H1 (cell line): ENCODE measurements around the gene KRTAP10-7. TPM values are rescaled to one million over a fixed set of nuclear protein-coding genes. Genes with fewer than 3 reads are reported as not detected.

Experiments used
- CTCF ChIA-PET: fragments of 300-600 bp; sonication (Branson Sonifier 250); formaldehyde crosslinking; loops from one replicate; lab custom pipeline; 2021; ENCODE audit not compliant: partially characterized antibody; lab: Charles Lee
- POLR2A ChIA-PET: fragments of 300-600 bp; sonication (Branson Sonifier 250); formaldehyde crosslinking; loops from one replicate; lab custom pipeline; 2021; ENCODE audit warnings: inconsistent platforms; ENCODE audit not compliant: partially characterized antibody; lab: Charles Lee
- DNase-seq, 2 experiments: peaks; one replicate each; pipeline versions ENCODE4 v3.0.0 to v3.0.0-alpha.2; 2010 to 2022; ENCODE audit warnings: low spot score in 2 of 2, low read depth in 1 of 2, mixed read lengths in 1 of 2
- FAIRE-seq: peaks from 2 replicates; lab custom pipeline; 2011; peaks lifted over from hg19 to GRCh38; lab: Jason Lieb, UNC
- H2AFZ ChIP-seq: 2 replicates; pipeline ENCODE4 v1.8.1; 2012; ENCODE audit warnings: low read length, inconsistent platforms
- H2AK5ac ChIP-seq: 2 replicates; pipeline ENCODE4 v1.6.1; 2013; ENCODE audit warnings: low read depth, low read length
- H2BK120ac ChIP-seq: replicated peaks from 2 replicates; pipeline ENCODE3; 2013; ENCODE audit warnings: low read depth, low read length, inconsistent platforms
- H2BK12ac ChIP-seq: 2 replicates; pipeline ENCODE4 v1.6.1; 2013; ENCODE audit warnings: low read depth, low read length
- H2BK15ac ChIP-seq: 2 replicates; pipeline ENCODE4 v1.6.1; 2013; ENCODE audit warnings: low read length
- H2BK20ac ChIP-seq: 2 replicates; pipeline ENCODE4 v1.6.1; 2013; ENCODE audit warnings: low read length
- H2BK5ac ChIP-seq: 2 replicates; pipeline ENCODE4 v1.6.1; 2013; ENCODE audit warnings: low read depth, low read length
- H3K14ac ChIP-seq: 2 replicates; pipeline ENCODE4 v1.6.1; 2013; ENCODE audit warnings: inconsistent platforms; ENCODE audit not compliant: insufficient read length
- H3K18ac ChIP-seq: 2 replicates; pipeline ENCODE4 v1.6.1; 2013; ENCODE audit warnings: low read length; ENCODE audit errors: extremely low read depth
- H3K23ac ChIP-seq: 2 replicates; pipeline ENCODE4 v1.6.1; 2013; ENCODE audit warnings: inconsistent platforms; ENCODE audit not compliant: insufficient read length
- H3K23me2 ChIP-seq: 2 replicates; pipeline ENCODE4 v1.6.1; 2013; ENCODE audit warnings: low read depth, low read length
- H3K27ac ChIP-seq: 2 replicates; pipeline ENCODE4 v1.6.1; 2011; ENCODE audit warnings: low read depth, low read length, inconsistent platforms
- H3K27me3 ChIP-seq, 4 experiments: replicated peaks in 1 of 4; 1 replicate in 1 of 4; 2 replicates in 3 of 4; pipeline versions ENCODE4 v1.6.1 to v1.8.1; 2011 to 2013; ENCODE audit warnings: low read length in 3 of 4, mild to moderate bottlenecking in 3 of 4, inconsistent platforms in 2 of 4, mixed read lengths in 2 of 4, moderate library complexity in 1 of 4; ENCODE audit not compliant: control insufficient read depth in 3 of 4, insufficient read depth in 3 of 4; ENCODE audit errors: extremely low read depth in 1 of 4
- H3K36me3 ChIP-seq, 4 experiments: 2 replicates each; pipeline versions ENCODE4 v1.6.1 to v1.8.1; 2011 to 2013; ENCODE audit warnings: mild to moderate bottlenecking in 4 of 4, low read length in 3 of 4, moderate library complexity in 2 of 4, control low read depth in 1 of 4, inconsistent platforms in 1 of 4; ENCODE audit not compliant: insufficient read depth in 4 of 4, control insufficient read depth in 2 of 4
- H3K4ac ChIP-seq: replicated peaks from 2 replicates; pipeline ENCODE3; 2013; ENCODE audit warnings: low read length, low read depth, mixed read lengths, inconsistent platforms; ENCODE audit not compliant: insufficient read length
- H3K4me1 ChIP-seq, 4 experiments: replicated peaks in 1 of 4; 1 replicate in 1 of 4; 2 replicates in 3 of 4; pipeline versions ENCODE4 v1.6.1 to v1.8.1; 2011 to 2013; ENCODE audit warnings: low read length in 3 of 4, inconsistent platforms in 2 of 4, mixed read lengths in 1 of 4; ENCODE audit not compliant: insufficient read depth in 4 of 4, control insufficient read depth in 3 of 4
- H3K4me2 ChIP-seq, 2 experiments: 2 replicates each; pipeline versions ENCODE4 v1.6.1 to v1.8.1; 2011 to 2013; ENCODE audit warnings: low read depth in 2 of 2, low read length in 2 of 2, control low read depth in 1 of 2, inconsistent platforms in 1 of 2, mild to moderate bottlenecking in 1 of 2; ENCODE audit not compliant: insufficient read depth in 1 of 2
- H3K4me3 ChIP-seq, 4 experiments: fragments of 200-600, 300-600 bp in 1 of 4; sonication (generic), shearing (Covaris generic), sonication (Bioruptor Twin) in 1 of 4; 2 replicates each; pipeline versions ENCODE4 v1.5.1 to v1.8.1; 2011 to 2016; ENCODE audit warnings: low read length in 4 of 4, low read depth in 3 of 4, control low read depth in 2 of 4, inconsistent platforms in 2 of 4, mild to moderate bottlenecking in 2 of 4, mixed read lengths in 1 of 4, moderate library complexity in 1 of 4; ENCODE audit not compliant: insufficient read depth in 2 of 4; ENCODE audit errors: extremely low read depth in 1 of 4
- H3K56ac ChIP-seq: replicated peaks from 2 replicates; pipeline ENCODE3; 2013; ENCODE audit warnings: low read depth, mild to moderate bottlenecking, mixed read lengths, low read length, inconsistent platforms; ENCODE audit not compliant: insufficient read length
- H3K79me1 ChIP-seq: 2 replicates; pipeline ENCODE4 v1.6.1; 2013; ENCODE audit warnings: low read depth, low read length, control low read depth
- H3K79me2 ChIP-seq, 2 experiments: 2 replicates each; pipeline versions ENCODE4 v1.6.1 to v1.8.1; 2012 to 2013; ENCODE audit warnings: low read length in 2 of 2, mild to moderate bottlenecking in 2 of 2, inconsistent platforms in 1 of 2; ENCODE audit not compliant: insufficient read depth in 2 of 2, control insufficient read depth in 1 of 2
- H3K9ac ChIP-seq, 4 experiments: replicated peaks in 1 of 4; 1 replicate in 1 of 4; 2 replicates in 3 of 4; pipeline versions ENCODE4 v1.6.1 to v1.8.1; 2011 to 2013; ENCODE audit warnings: low read depth in 3 of 4, low read length in 3 of 4, control low read depth in 2 of 4, mild to moderate bottlenecking in 2 of 4, moderate library complexity in 2 of 4, inconsistent platforms in 1 of 4; ENCODE audit errors: extremely low read depth in 1 of 4
- H3K9me3 ChIP-seq, 2 experiments: 2 replicates each; pipeline versions ENCODE4 v1.6.1 to v1.8.1; 2012 to 2013; ENCODE audit warnings: mild to moderate bottlenecking in 2 of 2, moderate library complexity in 2 of 2, control low read depth in 1 of 2, inconsistent platforms in 1 of 2, low read depth in 1 of 2, low read length in 1 of 2, mixed read lengths in 1 of 2; ENCODE audit not compliant: insufficient read depth in 2 of 2
- H4K20me1 ChIP-seq, 2 experiments: replicated peaks in 1 of 2; 2 replicates each; pipeline versions ENCODE3 to v1.8.1; 2011 to 2013; ENCODE audit warnings: inconsistent platforms in 2 of 2, low read length in 2 of 2, mild to moderate bottlenecking in 1 of 2; ENCODE audit not compliant: insufficient read depth in 2 of 2, control insufficient read depth in 1 of 2
- H4K5ac ChIP-seq: 2 replicates; pipeline ENCODE4 v1.6.1; 2013; ENCODE audit warnings: low read length, low read depth, mixed read lengths, inconsistent platforms; ENCODE audit not compliant: insufficient read length
- H4K8ac ChIP-seq: 2 replicates; pipeline ENCODE4 v1.8.0; 2013; ENCODE audit warnings: mild to moderate bottlenecking, moderate library complexity, low read length, inconsistent platforms; ENCODE audit not compliant: insufficient read depth; ENCODE audit errors: extremely low read depth
- H4K91ac ChIP-seq: replicated peaks from 2 replicates; pipeline ENCODE3; 2013; ENCODE audit warnings: low read length, mixed read lengths, inconsistent platforms; ENCODE audit not compliant: insufficient read length
- CBX8 ChIP-seq: fragments of 300-800, 300-1000 bp; sonication (generic); IDR thresholded peaks from 2 replicates; pipeline ENCODE4 v1.7.1; 2016; ENCODE audit warnings: low read depth, low read length, borderline replicate concordance
- PHF8 ChIP-seq: fragments of 200-600 bp; sonication (generic); conservative IDR thresholded peaks from 2 replicates; pipeline ENCODE4 v1.7.1; 2012; ENCODE audit warnings: low read depth, mild to moderate bottlenecking, inconsistent platforms, low read length, moderate library complexity
- SP2 ChIP-seq: IDR thresholded peaks from 2 replicates; pipeline ENCODE4 v1.6.1; 2012; ENCODE audit warnings: mild to moderate bottlenecking, low read length, inconsistent platforms
- TAF7 ChIP-seq: optimal IDR thresholded peaks from 2 replicates; pipeline ENCODE3; 2011; ENCODE audit warnings: low read depth, mild to moderate bottlenecking, inconsistent platforms, low read length, moderate library complexity, borderline replicate concordance
- WGBS, 2 experiments: shearing (Covaris generic) in 1 of 2; methylation state at CpG; one replicate each; pipeline versions ENCODE4 v1.1.6 to v1.1.7; 2013 to 2015; ENCODE audit warnings: low lambda C conversion rate in 2 of 2, mixed read lengths in 2 of 2, inconsistent platforms in 1 of 2, low coverage in 1 of 2, missing lambda C conversion rate in 1 of 2; ENCODE audit not compliant: insufficient replicate concordance in 2 of 2, insufficient coverage in 1 of 2, insufficient read length in 1 of 2; ENCODE audit errors: extremely low coverage in 1 of 2, missing lambda C conversion rate in 1 of 2; 5-methylcytosine and 5-hydroxymethylcytosine counted together
- polyA plus RNA-seq, 7 experiments: library from polyadenylated mRNA; depleted of rRNA in 3 of 7; stranded (reverse) in 5 of 7; unstranded in 2 of 7; fragments of >200 nt in 5 of 7; fragments of 200-250 nt in 2 of 7; gene quantifications; 1 replicate in 5 of 7; 2 replicates in 1 of 7; 4 replicates in 1 of 7; pipeline versions ENCODE4 v1.2.1 to v1.2.3, GENCODE V29; 2011 to 2013; ENCODE audit warnings: missing spikeins in 2 of 7, mixed read lengths in 2 of 7
- total RNA-seq: library from RNA; stranded (reverse); fragmentation: NEBNext Ultra II Directional; extraction: Animal tissue kit (Norgen Biotek cat#: 25700); gene quantifications from 2 replicates; pipeline ENCODE4 v1.2.1, GENCODE V29; 2021

The KRTAP10-7 gene
- total and polyA plus RNA-seq, 2 of the 8 experiments (the other 6 are each of a cell fraction or from before 2014, with no cell fraction given), result not detected

DNA sequence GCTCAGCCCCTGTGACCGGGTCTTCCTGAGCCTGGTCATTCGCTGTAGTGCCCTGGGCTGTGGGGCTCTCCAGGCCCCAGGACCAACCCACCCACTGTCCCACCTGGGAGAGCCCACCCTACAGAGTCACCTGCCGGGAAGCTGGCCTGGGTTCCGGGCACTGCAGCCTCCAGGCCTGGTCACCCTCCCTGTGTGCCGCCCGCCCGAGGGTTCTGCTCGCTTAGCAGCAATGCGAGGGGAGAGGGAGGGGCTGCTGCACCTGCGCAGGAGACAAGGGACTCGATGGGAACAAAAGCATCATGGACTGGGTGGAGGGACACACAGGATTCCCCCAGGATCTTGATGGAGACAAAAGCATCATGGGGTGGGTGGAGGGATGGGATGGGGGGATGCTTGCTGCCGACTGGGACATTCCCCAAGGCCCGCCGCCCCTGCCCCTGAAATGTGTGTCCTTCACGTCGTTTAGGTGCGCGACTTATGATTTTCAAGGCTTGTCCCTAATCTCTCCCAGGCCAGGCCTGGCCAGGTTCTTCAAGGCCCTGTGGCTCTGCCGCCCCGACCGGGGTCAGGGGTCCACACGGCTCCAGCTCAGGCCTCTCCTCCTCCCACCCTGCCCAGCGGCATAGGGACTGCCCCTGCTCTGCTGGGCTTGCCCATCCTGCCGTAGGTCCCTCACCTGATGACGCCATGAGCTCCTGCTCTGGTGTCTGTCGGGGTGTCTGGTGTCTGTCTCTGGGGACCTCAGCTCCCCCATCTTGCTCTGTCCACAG, 13.2 kb downstream of the KRTAP10-7 start:
- CTCF ChIA-PET, result interaction anchor here (0.5 to 1.1 kb wide), 4 partner anchors 11 to 1044 kb away, joined by 3 to 4 read pairs (median 3); partner anchors contain the start of gene KRTAP10-5
- FAIRE-seq, result no peak
- no peak overlapping the region for H4K5ac ChIP-seq

More for the DNA sequence above, 13.2 kb downstream of the KRTAP10-7 start:
- H3K23me2 ChIP-seq, result no peaks in the 10 kb centered on the region
- H3K4ac ChIP-seq, result no peak overlapping the region
- H2BK120ac ChIP-seq, result no peak overlapping the region
- H3K23ac ChIP-seq, result no peak overlapping the region
- no peaks in the 10 kb centered on the region for H3K27me3 ChIP-seq
- 93% methylated on average over 26 of the region's 26 CpGs; no CpG with 5 or more reads in 1 of the 2 experiments for WGBS, 2 experiments
- H4K91ac ChIP-seq, result peak overlapping the region; percentile 42
- TF ChIP-seq SP2, result no peak
- no peak for TF ChIP-seq TAF7
- TF ChIP-seq CBX8, result no peak
- TF ChIP-seq PHF8, result no peak
- no peaks in the 10 kb centered on the region for H3K36me3 ChIP-seq
- peaks cover 0 to 1% of the 10 kb centered on the region in 2 experiments for H4K20me1 ChIP-seq
- 0 out of 2 replicates have a peak overlapping the region, but pooled peaks have one; percentile 71 for H2BK12ac ChIP-seq
- H2BK20ac ChIP-seq, result no peak overlapping the region
- DNase-seq, result peak in 1 of 2 experiments; percentile 41
- no peak overlapping the region for H2AFZ ChIP-seq
- no peaks in the 10 kb centered on the region for H3K79me2 ChIP-seq
- peak overlapping the region; percentile 26; the same call in 1 of the 2 replicates for H2BK5ac ChIP-seq
- POLR2A ChIA-PET, result no interaction called here
- H3K56ac ChIP-seq, result no peak overlapping the region
- H3K9me3 ChIP-seq, result peaks cover 19 to 22% of the 10 kb centered on the region in 2 experiments
- no peak overlapping the region for H3K14ac ChIP-seq
- H2AK5ac ChIP-seq, result no peak overlapping the region
- H3K27ac ChIP-seq, result no peak overlapping the region
- H3K18ac ChIP-seq, result no peak overlapping the region
- H3K4me3 ChIP-seq, result no peak overlapping the region
- no peak overlapping the region for H2BK15ac ChIP-seq
- peak overlapping the region; percentile 82 for H4K8ac ChIP-seq
- H3K9ac ChIP-seq, result no peak overlapping the region
- H3K79me1 ChIP-seq, result no peaks in the 10 kb centered on the region
- peaks cover 0 to 6% (median 2%) of the 10 kb centered on the region in 4 experiments; a peak in 4 of 7 replicates for H3K4me1 ChIP-seq
- H3K4me2 ChIP-seq, result no peak overlapping the region
